LNCaP clone FGC (cell line): Measurements from ENCODE around the gene VWA7.

Experiments used
- DNase-seq: peaks from one replicate; pipeline ENCODE4 v3.0.0-alpha.2; 2011; ENCODE audit warnings: low read depth
- H3K4me3 ChIP-seq: 2 replicates; pipeline ENCODE4 v1.5.1; 2011; ENCODE audit warnings: mild to moderate bottlenecking, low read depth, low read length, control low read depth
- TF ChIP-seq, protein P1 (sequence below): IDR thresholded peaks from 2 replicates; pipeline ENCODE4 v1.5.1; 2012; ENCODE audit warnings: mild to moderate bottlenecking; ENCODE audit not compliant: control insufficient read depth, insufficient read depth; ENCODE audit errors: extremely low read depth

VWA7 gene

DNA sequence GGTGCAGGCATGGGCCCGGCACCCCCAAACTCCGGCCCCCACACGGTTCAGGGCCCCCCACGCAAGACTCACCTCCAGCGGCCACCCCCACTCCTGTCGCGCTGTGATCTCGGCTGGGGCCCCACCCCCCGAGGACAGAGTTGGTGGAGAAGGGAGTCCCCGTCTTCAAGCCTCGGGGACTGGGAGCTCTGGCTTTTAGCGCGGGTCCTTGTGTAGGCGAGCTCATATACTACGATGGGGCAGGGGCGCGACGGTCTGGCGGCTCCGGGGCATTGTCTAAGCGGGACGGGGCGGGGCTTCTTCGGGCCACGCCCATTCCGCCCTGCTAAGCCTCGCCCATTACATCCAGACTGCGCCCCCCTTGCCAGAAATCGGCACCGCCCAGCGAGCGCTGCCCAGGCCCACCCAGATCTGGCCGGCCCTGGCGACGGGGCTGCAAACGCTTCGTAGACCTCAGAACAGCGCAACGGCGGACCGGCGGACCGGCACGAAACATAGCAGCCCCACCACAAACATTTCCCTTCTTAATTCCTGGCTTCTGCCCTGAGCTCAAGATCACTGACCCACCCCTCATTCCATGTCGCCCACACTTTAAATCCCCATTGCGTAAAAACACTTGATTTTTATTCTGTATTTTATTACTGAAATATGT is 47.0 kb downstream of the VWA7 start:
- peak overlapping the region; percentile 85 for H3K4me3 ChIP-seq
- DNase-seq: no peak
- TF ChIP-seq, protein P1, sequence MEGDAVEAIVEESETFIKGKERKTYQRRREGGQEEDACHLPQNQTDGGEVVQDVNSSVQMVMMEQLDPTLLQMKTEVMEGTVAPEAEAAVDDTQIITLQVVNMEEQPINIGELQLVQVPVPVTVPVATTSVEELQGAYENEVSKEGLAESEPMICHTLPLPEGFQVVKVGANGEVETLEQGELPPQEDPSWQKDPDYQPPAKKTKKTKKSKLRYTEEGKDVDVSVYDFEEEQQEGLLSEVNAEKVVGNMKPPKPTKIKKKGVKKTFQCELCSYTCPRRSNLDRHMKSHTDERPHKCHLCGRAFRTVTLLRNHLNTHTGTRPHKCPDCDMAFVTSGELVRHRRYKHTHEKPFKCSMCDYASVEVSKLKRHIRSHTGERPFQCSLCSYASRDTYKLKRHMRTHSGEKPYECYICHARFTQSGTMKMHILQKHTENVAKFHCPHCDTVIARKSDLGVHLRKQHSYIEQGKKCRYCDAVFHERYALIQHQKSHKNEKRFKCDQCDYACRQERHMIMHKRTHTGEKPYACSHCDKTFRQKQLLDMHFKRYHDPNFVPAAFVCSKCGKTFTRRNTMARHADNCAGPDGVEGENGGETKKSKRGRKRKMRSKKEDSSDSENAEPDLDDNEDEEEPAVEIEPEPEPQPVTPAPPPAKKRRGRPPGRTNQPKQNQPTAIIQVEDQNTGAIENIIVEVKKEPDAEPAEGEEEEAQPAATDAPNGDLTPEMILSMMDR: 0 out of 2 replicates have a peak, but pooled peaks have one; percentile 6

DNA sequence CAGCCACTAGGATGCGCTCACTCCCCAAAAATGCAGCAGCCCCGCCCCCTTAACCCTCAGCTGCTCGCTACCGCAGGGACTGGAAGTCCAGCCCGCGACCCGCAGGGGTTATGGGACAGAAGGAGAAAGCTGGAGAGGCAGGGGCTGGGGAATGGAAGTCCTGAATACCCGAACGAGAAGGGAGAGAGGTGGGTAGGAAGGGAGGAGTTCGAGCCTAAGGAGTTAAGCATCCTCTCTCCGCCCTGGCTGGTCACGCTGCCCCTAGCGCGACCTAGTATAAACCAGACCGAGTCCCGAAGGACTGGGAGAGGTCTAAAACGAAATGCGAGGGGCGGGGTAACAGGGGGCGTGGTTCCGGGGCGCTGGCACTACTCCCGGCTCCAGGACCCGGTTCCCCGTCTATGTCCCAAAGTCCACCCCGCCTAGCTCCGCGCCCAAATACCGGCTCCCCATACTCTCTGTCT is 47.6 kb downstream of the VWA7 start:
- peak; percentile 58 for DNase-seq
- TF ChIP-seq, protein P1: peak; percentile 69
- peak overlapping the region; percentile 85 for H3K4me3 ChIP-seq

DNA sequence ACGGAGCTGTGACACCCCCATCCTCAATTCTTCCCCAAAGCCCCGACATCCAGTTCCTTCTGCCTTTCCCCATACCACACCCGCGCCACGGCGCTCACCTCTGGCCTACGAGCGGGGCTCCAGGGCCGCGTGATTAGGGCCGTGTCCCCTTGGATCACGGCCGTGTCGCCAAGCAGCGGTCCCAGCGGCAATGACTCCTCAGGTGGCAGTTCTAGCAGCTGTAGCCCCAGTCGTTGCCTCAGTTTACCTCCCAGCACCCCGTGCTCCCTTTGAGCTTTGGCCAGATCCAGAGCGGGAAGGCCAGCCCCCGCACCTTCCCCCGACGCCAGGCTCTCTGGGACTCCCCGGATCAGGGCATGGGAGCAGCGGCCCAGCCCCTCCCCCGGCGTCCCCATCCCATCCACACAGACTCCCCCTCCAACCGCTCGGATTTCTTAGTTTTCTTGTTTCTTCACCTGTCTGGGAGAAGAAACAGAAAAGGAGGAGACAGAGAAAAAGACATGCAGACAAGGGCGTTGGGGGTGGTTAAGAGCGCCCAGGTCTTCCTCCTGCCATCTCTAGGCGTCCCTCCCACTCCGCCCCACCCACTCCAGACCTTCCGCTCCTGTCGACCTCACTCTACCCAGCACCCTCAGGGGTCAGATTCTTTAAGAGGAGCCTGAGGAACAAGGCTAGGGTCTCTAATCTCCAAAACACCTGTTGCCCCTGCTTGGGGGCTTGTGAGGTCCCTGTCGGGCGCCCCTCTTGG is 48.2 kb downstream of the VWA7 start, which contains the start of gene DDAH2:
DDAH2 (minus strand) TSS at position 533 of the 748 bp plus-strand sequence; CDS start at position 395, 138 bp downstream.
- DNase-seq: no peak
- TF ChIP-seq, protein P1: no peak
- H3K4me3 ChIP-seq: peak within 1 kb of the TSS; percentile 85

DNA sequence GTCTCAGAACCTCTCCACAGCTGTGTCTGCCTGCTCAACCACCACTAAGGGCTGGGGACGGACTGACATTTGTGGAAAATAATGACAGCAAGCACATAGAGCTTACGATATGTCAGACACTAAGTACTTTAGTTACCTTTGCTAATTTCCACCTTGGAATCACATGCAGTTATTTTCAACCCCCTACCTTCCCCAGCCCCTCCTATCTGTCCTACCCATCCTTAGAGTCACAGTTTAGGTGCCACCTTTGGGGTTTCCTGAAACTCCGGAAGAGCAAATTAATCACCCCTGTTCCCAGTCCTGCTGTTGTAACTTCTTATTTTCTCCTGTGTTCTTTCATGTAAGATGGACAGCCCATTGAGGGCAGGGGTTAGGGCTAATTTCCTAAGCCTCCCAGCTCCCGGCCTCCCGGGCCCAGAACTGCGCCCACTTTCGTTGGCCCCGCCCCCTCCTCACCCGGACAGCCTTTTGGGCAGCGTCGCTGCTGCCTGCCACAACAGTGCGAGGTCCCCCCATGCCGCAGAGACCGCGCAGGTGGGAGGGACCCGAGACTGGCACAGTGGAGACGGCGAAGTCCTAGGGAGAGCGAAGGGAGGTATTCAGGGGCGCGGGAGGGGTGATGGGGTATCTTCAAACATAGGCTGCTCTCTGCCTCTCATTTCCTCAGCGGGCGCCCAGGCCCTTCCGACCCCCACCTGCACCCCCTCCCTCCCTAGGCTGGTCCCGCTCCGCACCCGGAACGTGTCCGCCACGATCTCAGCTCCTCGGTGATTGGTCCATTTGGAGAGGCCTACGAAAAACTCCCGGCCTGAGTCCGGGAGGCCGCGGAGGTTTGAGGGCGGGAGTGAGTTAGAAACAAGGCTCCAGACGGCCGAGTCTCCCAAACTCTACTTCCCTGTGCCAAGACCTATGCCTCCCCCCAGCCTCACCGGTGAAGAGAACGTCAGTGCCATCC is 49.1 kb downstream of the VWA7 start:
- no peak for DNase-seq
- TF ChIP-seq, protein P1: no peak
- no peak overlapping the region; the same call in 1 of the 2 replicates for H3K4me3 ChIP-seq

DNA sequence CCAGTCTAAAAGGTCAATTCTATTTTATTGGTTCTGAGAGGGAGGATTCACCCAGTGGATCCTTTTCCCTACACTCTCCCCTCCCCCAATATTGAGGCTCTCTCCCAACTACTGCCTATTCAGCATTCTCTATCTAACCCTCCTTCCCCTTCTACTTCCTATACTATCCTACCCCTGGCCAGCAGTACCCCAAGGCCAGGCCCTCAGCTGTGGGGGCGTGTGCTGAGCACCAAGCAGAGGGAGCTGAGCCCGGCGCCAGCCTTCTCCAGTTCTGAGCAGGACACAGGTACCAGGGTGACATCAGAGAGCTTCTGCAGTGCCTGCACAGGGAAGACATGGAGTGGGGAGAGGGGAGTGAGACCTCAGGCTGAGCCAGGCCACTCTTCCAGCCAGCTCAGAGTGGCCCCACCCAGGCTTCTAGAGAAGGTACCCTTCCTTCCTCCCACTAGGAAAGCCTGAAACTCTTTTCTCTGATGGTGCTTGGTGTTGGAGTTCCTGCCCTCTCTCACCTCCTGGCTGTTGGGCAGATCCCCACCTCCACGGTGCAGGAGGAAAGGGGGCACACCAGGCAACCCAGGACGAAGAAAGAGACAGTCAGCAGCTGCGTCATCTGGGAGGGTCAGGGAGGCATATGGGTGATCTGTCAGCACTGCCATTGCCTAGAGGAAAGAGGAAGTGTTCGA is 50.0 kb downstream of the VWA7 start:
- DNase-seq: no peak
- TF ChIP-seq, protein P1: no peak
- no peak overlapping the region for H3K4me3 ChIP-seq
